Gastroesophageal sphincter (tissue), 3 donors: ENCODE data around the gene AKTIP.

Source experiments
- EP300 ChIP-seq: sonication (generic); formaldehyde crosslinking; IDR thresholded peaks from one replicate; pipeline ENCODE4 v1.6.1; 2017; ENCODE audit warnings: antibody characterized with exemption, mild to moderate bottlenecking
- POLR2A ChIP-seq, 2 donors: fragments of 450-650 bp; IDR thresholded peaks; one replicate each; pipeline ENCODE4 v1.6.1; 2017; ENCODE audit warnings: antibody characterized with exemption in 2 of 2, mild to moderate bottlenecking in 2 of 2, moderate library complexity in 1 of 2
- POLR2AphosphoS5 ChIP-seq: sonication (generic); formaldehyde crosslinking; IDR thresholded peaks from one replicate; pipeline ENCODE4 v1.6.1; 2017; ENCODE audit warnings: antibody characterized with exemption
- TF ChIP-seq, protein P1 (sequence below), 4 experiments: fragments of 200-600 bp in 2 of 4; fragments of 450-650 bp in 2 of 4; sonication (generic) in 1 of 4; IDR thresholded peaks; one replicate each; pipeline ENCODE4 v1.5.1; 2017 to 2019; ENCODE audit warnings: antibody characterized with exemption in 4 of 4, mild to moderate bottlenecking in 2 of 4, moderate library complexity in 2 of 4

DNA sequence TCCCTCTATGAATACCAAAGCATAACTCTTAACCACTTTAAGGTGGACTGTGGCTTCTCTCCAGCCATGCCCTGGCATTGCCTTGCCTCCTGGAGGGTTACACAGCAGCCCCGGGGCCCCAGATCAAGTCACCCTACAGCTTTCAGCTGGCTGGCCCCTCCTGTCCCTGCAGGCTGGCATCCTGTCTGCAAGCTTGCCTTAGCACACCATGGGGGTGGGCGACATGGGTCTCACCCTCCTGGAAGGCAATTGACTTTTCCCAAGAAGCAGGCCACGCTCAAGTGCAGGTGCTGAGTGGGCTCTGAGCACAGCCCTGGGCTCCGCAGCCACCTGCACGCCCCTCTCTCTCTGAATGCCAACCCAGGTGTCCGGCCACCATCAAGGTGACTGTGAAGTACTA is 25.8 kb upstream of the AKTIP start:
- TF ChIP-seq, protein P1, sequence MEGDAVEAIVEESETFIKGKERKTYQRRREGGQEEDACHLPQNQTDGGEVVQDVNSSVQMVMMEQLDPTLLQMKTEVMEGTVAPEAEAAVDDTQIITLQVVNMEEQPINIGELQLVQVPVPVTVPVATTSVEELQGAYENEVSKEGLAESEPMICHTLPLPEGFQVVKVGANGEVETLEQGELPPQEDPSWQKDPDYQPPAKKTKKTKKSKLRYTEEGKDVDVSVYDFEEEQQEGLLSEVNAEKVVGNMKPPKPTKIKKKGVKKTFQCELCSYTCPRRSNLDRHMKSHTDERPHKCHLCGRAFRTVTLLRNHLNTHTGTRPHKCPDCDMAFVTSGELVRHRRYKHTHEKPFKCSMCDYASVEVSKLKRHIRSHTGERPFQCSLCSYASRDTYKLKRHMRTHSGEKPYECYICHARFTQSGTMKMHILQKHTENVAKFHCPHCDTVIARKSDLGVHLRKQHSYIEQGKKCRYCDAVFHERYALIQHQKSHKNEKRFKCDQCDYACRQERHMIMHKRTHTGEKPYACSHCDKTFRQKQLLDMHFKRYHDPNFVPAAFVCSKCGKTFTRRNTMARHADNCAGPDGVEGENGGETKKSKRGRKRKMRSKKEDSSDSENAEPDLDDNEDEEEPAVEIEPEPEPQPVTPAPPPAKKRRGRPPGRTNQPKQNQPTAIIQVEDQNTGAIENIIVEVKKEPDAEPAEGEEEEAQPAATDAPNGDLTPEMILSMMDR (IDR thresholded peaks at IDR 0.05): no peak
- TF ChIP-seq POLR2A (IDR thresholded peaks at IDR 0.05): no peak
- no peak for TF ChIP-seq POLR2AphosphoS5
- TF ChIP-seq EP300: no peak
